HCT116 (cell line): ENCODE measurements around the gene CHST11. TPM values are rescaled to one million over a fixed set of nuclear protein-coding genes. Genes with fewer than 3 reads are reported as not detected.

Experiments
- ATAC-seq: fragments of 200-7000 bp; cut with Tn5 transposase; 2 replicates; pipeline ENCODE4 v1.9.1; 2020; ENCODE audit warnings: mild to moderate bottlenecking, moderate library complexity
- BruUV-seq: library from RNA; stranded (reverse); fragments of 400-500 nt; replicated peaks from 2 replicates; lab custom pipeline; 2021; lab: Mats Ljungman, UMichigan
- CTCF ChIA-PET: fragments of 300-600 bp; sonication (Branson Sonifier 250); formaldehyde crosslinking; loops from one replicate; lab custom pipeline; 2021; ENCODE audit warnings: antibody characterized with exemption; lab: Charles Lee
- POLR2A ChIA-PET: fragments of 300-600, 350-600 bp; sonication (Branson Sonifier 250); formaldehyde crosslinking; loops from one replicate; lab custom pipeline; 2021; ENCODE audit warnings: antibody characterized with exemption; lab: Charles Lee
- RAD21 ChIA-PET, 2 experiments: fragments of 300-600 bp; sonication (Branson Sonifier 250); formaldehyde crosslinking; loops; one replicate each; lab custom pipeline; 2023; ENCODE audit warnings: low total read pairs in 2 of 2; ENCODE audit not compliant: uncharacterized antibody in 2 of 2, unreplicated experiment in 2 of 2, low non-redundant PET in 1 of 2; lab: Charles Lee
- DNase-seq: peaks from one replicate; pipeline ENCODE4 v3.0.0-alpha.2; 2010; ENCODE audit warnings: low read depth, low spot score
- H2AFZ ChIP-seq: fragments of 200-600 bp; shearing (Covaris generic), sonication (generic); 2 replicates; pipeline ENCODE4 v1.6.1; 2017; ENCODE audit warnings: low read depth, mixed run types, mixed read lengths, antibody characterized with exemption, low read length; ENCODE audit not compliant: poor library complexity, severe bottlenecking
- H3K27ac ChIP-seq: 2 replicates; pipeline ENCODE4 v1.5.1; 2012; ENCODE audit warnings: low read depth, low read length
- H3K27me3 ChIP-seq: fragments of 200-600 bp; sonication (generic); 2 replicates; pipeline ENCODE4 v1.6.1; 2016; ENCODE audit warnings: mixed run types, low read length, mixed read lengths; ENCODE audit not compliant: insufficient read depth
- H3K36me3 ChIP-seq, 2 experiments: fragments of 200-500 bp in 1 of 2; fragments of 200-600 bp in 1 of 2; sonication (Bioruptor generic) in 1 of 2; sonication (generic) in 1 of 2; 2 replicates each; pipeline versions ENCODE4 v1.5.1 to v1.6.1; 2014 to 2016; ENCODE audit warnings: low read length in 2 of 2, inconsistent platforms in 1 of 2, mixed read lengths in 1 of 2, mixed run types in 1 of 2; ENCODE audit not compliant: insufficient read depth in 2 of 2, control insufficient read depth in 1 of 2
- H3K4me1 ChIP-seq, 2 experiments: fragments of 200-600 bp in 1 of 2; sonication (generic) in 1 of 2; 2 replicates each; pipeline versions ENCODE4 v1.5.1 to v1.6.1; 2012 to 2017; ENCODE audit warnings: low read length in 2 of 2, inconsistent platforms in 1 of 2, mild to moderate bottlenecking in 1 of 2, mixed read lengths in 1 of 2, mixed run types in 1 of 2, moderate library complexity in 1 of 2; ENCODE audit not compliant: insufficient read depth in 2 of 2, control insufficient read depth in 1 of 2
- H3K4me2 ChIP-seq: fragments of 200-600 bp; sonication (generic); 2 replicates; pipeline ENCODE4 v1.6.1; 2017; ENCODE audit warnings: mixed run types, low read length, mixed read lengths
- H3K4me3 ChIP-seq, 2 experiments: fragments of 200-600 bp in 1 of 2; sonication (generic) in 1 of 2; replicated peaks in 1 of 2; 2 replicates each; pipeline ENCODE4 v1.5.1; 2011 to 2016; ENCODE audit warnings: low read length in 2 of 2, control low read depth in 1 of 2, low read depth in 1 of 2, mild to moderate bottlenecking in 1 of 2, mixed read lengths in 1 of 2, mixed run types in 1 of 2
- H3K79me2 ChIP-seq: fragments of 200-600 bp; sonication (generic); 2 replicates; pipeline ENCODE4 v1.6.1; 2017; ENCODE audit warnings: mild to moderate bottlenecking, mixed run types, low read length, moderate library complexity, mixed read lengths; ENCODE audit not compliant: insufficient read depth
- H3K9ac ChIP-seq: fragments of 200-600 bp; sonication (generic); 2 replicates; pipeline ENCODE4 v1.6.1; 2016; ENCODE audit warnings: low read length, mixed read lengths
- H3K9me2 ChIP-seq: fragments of 200-600 bp; sonication (generic), shearing (Covaris generic); 2 replicates; pipeline ENCODE4 v1.6.1; 2017; ENCODE audit warnings: mixed run types, mild to moderate bottlenecking, moderate library complexity; ENCODE audit not compliant: insufficient read depth
- H3K9me3 ChIP-seq, 2 experiments: fragments of 200-500 bp in 1 of 2; fragments of 200-600 bp in 1 of 2; sonication (Bioruptor generic) in 1 of 2; sonication (generic) in 1 of 2; 2 replicates each; pipeline ENCODE4 v1.6.1; 2014 to 2017; ENCODE audit warnings: low read length in 2 of 2, mixed read lengths in 2 of 2, inconsistent platforms in 1 of 2, low read depth in 1 of 2, mild to moderate bottlenecking in 1 of 2, mixed run types in 1 of 2, moderate library complexity in 1 of 2; ENCODE audit not compliant: control insufficient read depth in 1 of 2, insufficient read depth in 1 of 2
- H4K20me1 ChIP-seq: fragments of 200-600 bp; sonication (generic), shearing (Covaris generic); 2 replicates; pipeline ENCODE4 v1.6.1; 2017; ENCODE audit warnings: mixed run types, mild to moderate bottlenecking, moderate library complexity; ENCODE audit not compliant: insufficient read depth
- CBX3 ChIP-seq: IDR thresholded peaks from 2 replicates; pipeline ENCODE4 v1.6.1; 2012; ENCODE audit warnings: low read depth
- EGR1 ChIP-seq: IDR thresholded peaks from 2 replicates; pipeline ENCODE4 v1.6.1; 2012; ENCODE audit warnings: low read depth
- POLR2AphosphoS5 ChIP-seq: IDR thresholded peaks from 2 replicates; pipeline ENCODE4 v1.6.1; 2011; ENCODE audit warnings: mild to moderate bottlenecking, low read depth, low read length, moderate library complexity
- RAD21 ChIP-seq: IDR thresholded peaks from 2 replicates; pipeline ENCODE4 v1.6.1; 2012; ENCODE audit warnings: low read depth, mild to moderate bottlenecking
- REST ChIP-seq: IDR thresholded peaks from 2 replicates; pipeline ENCODE4 v1.6.1; 2012; ENCODE audit warnings: low read depth
- SRF ChIP-seq: IDR thresholded peaks from 2 replicates; pipeline ENCODE4 v1.6.1; 2012; ENCODE audit warnings: low read depth
- ZFX ChIP-seq: fragments of 450-650 bp; IDR thresholded peaks from 2 replicates; pipeline ENCODE4 v1.6.1; 2017
- intact Hi-C: fragments of 100-400 bp; cut with micrococcal nuclease; formaldehyde crosslinking; loops from 2 replicates; pipeline ENCODE4 v1.10.0; 2022
- total RNA-seq: library from RNA; stranded (reverse); gene quantifications from one replicate; pipeline ENCODE4 v1.2.1, GENCODE V29; 2021; ENCODE audit not compliant: unreplicated experiment

Gene CHST11
- total RNA-seq, 1 experiment from 2014 or later, result 10.1 TPM

- intact Hi-C loops, result no loop called here
- H3K4me3 ChIP-seq, result no peak overlapping the region
- no peaks in the 10 kb centered on the region for H3K9me2 ChIP-seq
- H2AFZ ChIP-seq, result no peak overlapping the region
- POLR2A ChIA-PET, result no interaction called here
- RAD21 ChIA-PET, result no interaction called here
- CTCF ChIA-PET, result no interaction called here
- TF ChIP-seq ZFX (no peak), REST (no peak), SRF (no peak), CBX3 (no peak), RAD21 (no peak), POLR2AphosphoS5 (no peak), EGR1 (no peak)
- TF ChIP-seq, all 23 proteins: peak for 0
- DNase-seq (no peak), ATAC-seq (no peak)
- Histone ChIP-seq H3K9ac (no peak overlapping the region), H3K27ac (no peak overlapping the region), H4K20me1 (no peaks in the 10 kb centered on the region), H3K79me2 (no peaks in the 10 kb centered on the region), H3K4me2 (no peak overlapping the region), H3K27me3 (no peaks in the 10 kb centered on the region), H3K36me3 (no peaks in the 10 kb centered on the region), H3K4me1 (no peaks in the 10 kb centered on the region), H3K9me3 (no peaks in the 10 kb centered on the region)
- no TSS peak for BruUV-seq
Measured at GRCh38 chr12:104635607-104636343, 179.0 kb downstream of the CHST11 start.
